ENCODE data around the gene MAX. TPM values are rescaled to one million over a fixed set of nuclear protein-coding genes. Genes with fewer than 3 reads are reported as not detected.

MAX gene
- total RNA-seq, 1 experiment from 2014 or later = 125 TPM

DNA sequence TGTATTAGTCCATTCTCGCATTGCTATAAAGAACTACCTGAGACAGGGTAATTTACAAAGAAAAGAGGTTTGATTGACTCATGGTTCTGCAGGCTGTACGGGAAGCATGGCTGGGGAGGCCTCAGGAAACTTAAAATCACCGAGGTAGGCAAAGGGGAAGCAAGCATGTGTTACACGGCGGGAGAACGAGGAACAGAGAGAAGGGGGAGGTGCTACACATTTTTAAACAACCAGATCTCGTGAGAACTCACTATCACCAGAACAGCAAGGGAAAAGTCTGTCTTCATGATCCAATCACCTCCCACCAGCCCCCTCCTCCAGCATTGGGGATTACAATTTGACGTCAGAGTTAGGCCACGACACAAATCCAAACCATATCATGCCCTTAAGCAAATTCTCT lies 13.3 kb upstream of the MAX start:
- TF ChIP-seq, protein P1, sequence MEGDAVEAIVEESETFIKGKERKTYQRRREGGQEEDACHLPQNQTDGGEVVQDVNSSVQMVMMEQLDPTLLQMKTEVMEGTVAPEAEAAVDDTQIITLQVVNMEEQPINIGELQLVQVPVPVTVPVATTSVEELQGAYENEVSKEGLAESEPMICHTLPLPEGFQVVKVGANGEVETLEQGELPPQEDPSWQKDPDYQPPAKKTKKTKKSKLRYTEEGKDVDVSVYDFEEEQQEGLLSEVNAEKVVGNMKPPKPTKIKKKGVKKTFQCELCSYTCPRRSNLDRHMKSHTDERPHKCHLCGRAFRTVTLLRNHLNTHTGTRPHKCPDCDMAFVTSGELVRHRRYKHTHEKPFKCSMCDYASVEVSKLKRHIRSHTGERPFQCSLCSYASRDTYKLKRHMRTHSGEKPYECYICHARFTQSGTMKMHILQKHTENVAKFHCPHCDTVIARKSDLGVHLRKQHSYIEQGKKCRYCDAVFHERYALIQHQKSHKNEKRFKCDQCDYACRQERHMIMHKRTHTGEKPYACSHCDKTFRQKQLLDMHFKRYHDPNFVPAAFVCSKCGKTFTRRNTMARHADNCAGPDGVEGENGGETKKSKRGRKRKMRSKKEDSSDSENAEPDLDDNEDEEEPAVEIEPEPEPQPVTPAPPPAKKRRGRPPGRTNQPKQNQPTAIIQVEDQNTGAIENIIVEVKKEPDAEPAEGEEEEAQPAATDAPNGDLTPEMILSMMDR (IDR thresholded peaks at IDR 0.05; ENCODE audit: unreplicated experiment) = no peak
- ChIA-PET POLR2A (no interaction called here), CTCF (no interaction called here)
- H3K36me3 Mint-ChIP-seq (ENCODE audit: insufficient read depth, unreplicated experiment) = no peaks in the 10 kb centered on the region
- H3K4me1 Mint-ChIP-seq (ENCODE audit: insufficient read depth, unreplicated experiment) = no peaks in the 10 kb centered on the region
- DNase-seq (ENCODE audit: unreplicated experiment) = no peak
- no TSS peak for BruUV-seq (replicated peaks)
- intact Hi-C loops (cut with micrococcal nuclease) = no loop called here
- H3K27ac Mint-ChIP-seq (ENCODE audit: low read depth, unreplicated experiment) = no peak overlapping the region
- no peaks in the 10 kb centered on the region for H3K9me3 Mint-ChIP-seq (ENCODE audit: unreplicated experiment)
- H3K27me3 Mint-ChIP-seq (ENCODE audit: insufficient read depth, unreplicated experiment) = no peaks in the 10 kb centered on the region
- no peak overlapping the region for H3K4me3 Mint-ChIP-seq (ENCODE audit: unreplicated experiment)

DNA sequence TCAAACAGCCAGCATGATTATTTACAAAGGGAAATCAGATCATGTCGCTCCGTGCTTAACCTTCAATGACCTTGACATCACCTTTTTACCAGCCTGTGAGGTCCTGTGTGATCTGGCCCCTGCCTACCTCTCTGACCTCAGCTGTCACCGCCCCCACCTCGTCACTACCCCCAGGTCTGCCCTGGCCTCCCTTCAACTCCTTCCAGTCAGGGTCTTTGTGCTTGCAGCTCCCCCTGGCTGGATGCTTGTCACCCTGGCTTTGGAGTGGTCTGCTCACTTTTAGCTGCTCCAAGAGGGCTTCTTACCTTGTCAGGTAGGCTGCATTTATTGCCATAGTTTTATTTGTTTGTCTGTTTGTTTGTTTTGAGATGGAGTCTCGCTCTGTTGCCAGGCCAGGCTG lies 8.2 kb upstream of the MAX start:
- ChIA-PET CTCF (no interaction called here), POLR2A (no interaction called here)
- H3K27me3 Mint-ChIP-seq (ENCODE audit: insufficient read depth, unreplicated experiment) = no peaks in the 10 kb centered on the region
- no TSS peak for BruUV-seq (replicated peaks)
- H3K4me3 Mint-ChIP-seq (ENCODE audit: unreplicated experiment) = no peak overlapping the region
- H3K27ac Mint-ChIP-seq (ENCODE audit: low read depth, unreplicated experiment) = no peak overlapping the region
- H3K36me3 Mint-ChIP-seq (ENCODE audit: insufficient read depth, unreplicated experiment) = no peaks in the 10 kb centered on the region
- H3K9me3 Mint-ChIP-seq (ENCODE audit: unreplicated experiment) = no peaks in the 10 kb centered on the region
- no peak for DNase-seq (ENCODE audit: unreplicated experiment)
- no peaks in the 10 kb centered on the region for H3K4me1 Mint-ChIP-seq (ENCODE audit: insufficient read depth, unreplicated experiment)
- intact Hi-C loops (cut with micrococcal nuclease) = no loop called here
- TF ChIP-seq, protein P1 (IDR thresholded peaks at IDR 0.05; ENCODE audit: unreplicated experiment) = no peak

DNA sequence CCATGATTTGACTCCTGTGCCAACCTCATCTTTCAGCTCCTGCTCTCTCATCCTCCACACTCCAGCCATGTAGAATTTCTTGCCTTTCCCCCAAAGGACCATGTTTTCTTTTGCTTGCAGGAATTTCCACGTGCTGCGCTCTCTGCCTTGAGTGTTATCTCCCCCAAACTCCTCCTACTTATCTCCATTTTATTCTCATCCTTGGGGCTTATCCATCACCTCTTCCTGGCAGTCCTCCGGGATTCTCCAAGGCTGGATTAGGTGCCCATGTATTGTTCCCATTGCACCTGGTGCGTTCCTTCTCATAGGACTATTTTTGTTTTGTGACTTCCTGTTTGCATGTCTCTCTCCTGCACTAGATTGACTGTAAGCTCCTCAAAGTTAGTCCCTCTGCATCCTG lies 7.0 kb upstream of the MAX start:
- POLR2A ChIA-PET = no interaction called here
- no peak overlapping the region for H3K27ac Mint-ChIP-seq (ENCODE audit: low read depth, unreplicated experiment)
- H3K4me1 Mint-ChIP-seq (ENCODE audit: insufficient read depth, unreplicated experiment) = no peaks in the 10 kb centered on the region
- intact Hi-C loops (cut with micrococcal nuclease) = no loop called here
- BruUV-seq (replicated peaks) = no TSS peak
- CTCF ChIA-PET = interaction anchor here (0.6 kb wide), 1 partner anchor 56 kb away, joined by 4 read pairs; no protein-coding TSS in a partner anchor
- no peak for DNase-seq (ENCODE audit: unreplicated experiment)
- H3K9me3 Mint-ChIP-seq (ENCODE audit: unreplicated experiment) = no peaks in the 10 kb centered on the region
- H3K36me3 Mint-ChIP-seq (ENCODE audit: insufficient read depth, unreplicated experiment) = no peaks in the 10 kb centered on the region
- TF ChIP-seq, protein P1 (IDR thresholded peaks at IDR 0.05; ENCODE audit: unreplicated experiment) = no peak
- no peaks in the 10 kb centered on the region for H3K27me3 Mint-ChIP-seq (ENCODE audit: insufficient read depth, unreplicated experiment)
- H3K4me3 Mint-ChIP-seq (ENCODE audit: unreplicated experiment) = no peak overlapping the region

DNA sequence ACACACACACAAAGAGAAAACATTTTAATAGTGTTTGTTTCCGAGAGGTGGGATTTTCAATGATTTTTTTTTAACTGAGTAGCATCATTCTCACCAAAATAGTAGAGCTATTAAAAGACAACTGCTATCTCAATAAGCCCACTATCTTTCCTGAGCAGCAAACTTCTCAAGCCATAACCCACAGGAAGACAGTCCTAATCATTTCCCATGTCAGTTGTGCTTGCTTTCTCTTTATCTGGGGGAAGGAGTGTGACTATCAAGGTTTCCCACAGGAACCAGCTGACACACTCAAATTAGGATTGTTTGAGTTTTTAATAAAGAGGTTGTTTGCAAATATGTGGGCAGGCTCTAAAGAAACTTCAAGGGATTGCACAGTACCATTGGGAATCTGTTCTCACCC lies 4.9 kb upstream of the MAX start:
- H3K9me3 Mint-ChIP-seq (ENCODE audit: unreplicated experiment) = no peaks in the 10 kb centered on the region
- no peaks in the 10 kb centered on the region for H3K4me1 Mint-ChIP-seq (ENCODE audit: insufficient read depth, unreplicated experiment)
- DNase-seq (ENCODE audit: unreplicated experiment) = no peak
- H3K4me3 Mint-ChIP-seq (ENCODE audit: unreplicated experiment) = no peak overlapping the region
- H3K27me3 Mint-ChIP-seq (ENCODE audit: insufficient read depth, unreplicated experiment) = no peaks in the 10 kb centered on the region
- TF ChIP-seq, protein P1 (IDR thresholded peaks at IDR 0.05; ENCODE audit: unreplicated experiment) = no peak
- POLR2A ChIA-PET = interaction anchor here (0.6 to 1.0 kb wide), 3 partner anchors 60 to 303 kb away, joined by 3 to 4 read pairs (median 3); no protein-coding TSS in a partner anchor
- intact Hi-C loops (cut with micrococcal nuclease) = no loop called here
- BruUV-seq (replicated peaks) = no TSS peak
- H3K36me3 Mint-ChIP-seq (ENCODE audit: insufficient read depth, unreplicated experiment) = no peaks in the 10 kb centered on the region
- no peak overlapping the region for H3K27ac Mint-ChIP-seq (ENCODE audit: low read depth, unreplicated experiment)
- CTCF ChIA-PET = interaction anchor here (0.7 kb wide), 1 partner anchor 1517 kb away, joined by 4 read pairs; no protein-coding TSS in a partner anchor

All from MCF 10A (cell line).